ENCODE measurements around the gene RRAD.
"Not testable (repeated sequence)": the region's sequence is repeated elsewhere in the genome, so short reads cannot be mapped to it uniquely, and the experiment has no call there.

Gene RRAD

GRCh38 chr16:66948837-66949225, 23.5 kb upstream of the RRAD start:
- no peak overlapping the region for H3K4me3 ChIP-seq (ENCODE audit: control insufficient read depth, low read depth, low read length)
- no peak for TF ChIP-seq CTCF (conservative IDR thresholded peaks at IDR 0.05; ENCODE audit: control insufficient read depth, insufficient read depth, low read depth, low read length)
- no peak for DNase-seq (ENCODE audit: low read depth)

GRCh38 chr16:66948134-66948836, 22.9 kb upstream of the RRAD start:
- TF ChIP-seq CTCF (conservative IDR thresholded peaks at IDR 0.05; ENCODE audit: control insufficient read depth, insufficient read depth, low read depth, low read length): no peak
- no peak for DNase-seq (ENCODE audit: low read depth)

GRCh38 chr16:66947302-66948065, 22.1 kb upstream of the RRAD start:
- H3K4me3 ChIP-seq (ENCODE audit: control insufficient read depth, low read depth, low read length): peak overlapping the region; percentile 46
- peak; percentile 85 for DNase-seq (ENCODE audit: low read depth)
- TF ChIP-seq CTCF (conservative IDR thresholded peaks at IDR 0.05; ENCODE audit: control insufficient read depth, insufficient read depth, low read depth, low read length): peak; percentile 84

More at GRCh38 chr16:66948134-66948836, 22.9 kb upstream of the RRAD start:
- H3K4me3 ChIP-seq (ENCODE audit: control insufficient read depth, low read depth, low read length): peak overlapping the region; percentile 46

- H3K4me3 ChIP-seq (ENCODE audit: control insufficient read depth, low read depth, low read length): no peak overlapping the region
- DNase-seq (ENCODE audit: low read depth): no peak
- TF ChIP-seq CTCF (conservative IDR thresholded peaks at IDR 0.05; ENCODE audit: control insufficient read depth, insufficient read depth, low read depth, low read length): no peak
These were observed 21.6 kb upstream of the RRAD start for GRCh38 chr16:66946974-66947301.

GRCh38 chr16:66946541-66946940, 21.2 kb upstream of the RRAD start:
- no peak overlapping the region for H3K4me3 ChIP-seq (ENCODE audit: control insufficient read depth, low read depth, low read length)
- no peak for DNase-seq (ENCODE audit: low read depth)
- TF ChIP-seq CTCF (conservative IDR thresholded peaks at IDR 0.05; ENCODE audit: control insufficient read depth, insufficient read depth, low read depth, low read length): no peak

GRCh38 chr16:66945939-66946338, 20.6 kb upstream of the RRAD start:
- TF ChIP-seq CTCF (conservative IDR thresholded peaks at IDR 0.05; ENCODE audit: control insufficient read depth, insufficient read depth, low read depth, low read length): no peak
- no peak overlapping the region for H3K4me3 ChIP-seq (ENCODE audit: control insufficient read depth, low read depth, low read length)

GRCh38 chr16:66944971-66945370, 19.6 kb upstream of the RRAD start:
- H3K4me3 ChIP-seq (ENCODE audit: control insufficient read depth, low read depth, low read length); DNase-seq (ENCODE audit: low read depth): not testable (repeated sequence)

More at GRCh38 chr16:66945939-66946338, 20.6 kb upstream of the RRAD start:
- DNase-seq (ENCODE audit: low read depth): no peak
